Measurements from ENCODE around the gene CEP57L1. TPM values are rescaled to one million over a fixed set of nuclear protein-coding genes. Genes with fewer than 3 reads are reported as not detected.

CEP57L1 gene
- polyA plus RNA-seq, 1 donor from 2014 or later = 19.7 TPM

DNA sequence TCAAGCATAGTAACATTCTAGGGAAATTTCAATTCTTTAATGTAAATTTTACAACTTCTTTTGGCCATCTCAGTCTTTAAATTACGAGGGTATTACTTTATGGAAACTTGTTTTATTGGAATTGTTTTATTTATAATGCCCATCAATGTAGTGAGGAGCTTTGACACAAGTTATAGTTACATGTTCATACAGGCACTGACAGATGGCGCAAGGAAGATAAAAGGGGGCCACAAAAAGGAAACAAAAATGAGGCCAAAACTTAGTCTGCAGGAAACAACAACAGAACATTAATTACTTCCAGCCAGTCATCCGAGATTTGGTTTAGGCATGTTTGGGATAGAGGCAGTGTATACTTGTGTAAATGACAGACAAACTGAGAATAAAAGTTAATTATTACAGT is 18.9 kb upstream of the CEP57L1 start:
- Histone ChIP-seq H3K4me2 (ENCODE audit: low read length) (no peak overlapping the region), H3F3A (ENCODE audit: insufficient read depth, low read length, poor library complexity, severe bottlenecking) (no peaks in the 10 kb centered on the region), H3K9me2 (ENCODE audit: insufficient read depth, low read length) (no peaks in the 10 kb centered on the region), H4K20me1 (ENCODE audit: insufficient read depth) (no peaks in the 10 kb centered on the region), H3K36me3 (ENCODE audit: insufficient read depth, low read length) (no peaks in the 10 kb centered on the region), H3K9me3 (ENCODE audit: low read length) (no peaks in the 10 kb centered on the region), H3K27ac (ENCODE audit: low read length) (no peak overlapping the region), H2AFZ (ENCODE audit: low read depth, low read length) (no peak overlapping the region), H3K4me3 (ENCODE audit: low read length) (no peak overlapping the region), H3K9ac (ENCODE audit: low read length) (no peak overlapping the region), H3K79me2 (replicated peaks; ENCODE audit: insufficient read depth, low read length) (peaks cover 4% of the 10 kb centered on the region), H3K27me3 (ENCODE audit: insufficient read depth, low read depth, low read length) (no peaks in the 10 kb centered on the region)
- TF ChIP-seq POLR2AphosphoS5 (IDR thresholded peaks at IDR 0.05) (no peak), EP300 (conservative IDR thresholded peaks at IDR 0.05; ENCODE audit: poor library complexity, severe bottlenecking) (no peak), SMC3 (conservative IDR thresholded peaks at IDR 0.05; ENCODE audit: poor library complexity) (no peak)

DNA sequence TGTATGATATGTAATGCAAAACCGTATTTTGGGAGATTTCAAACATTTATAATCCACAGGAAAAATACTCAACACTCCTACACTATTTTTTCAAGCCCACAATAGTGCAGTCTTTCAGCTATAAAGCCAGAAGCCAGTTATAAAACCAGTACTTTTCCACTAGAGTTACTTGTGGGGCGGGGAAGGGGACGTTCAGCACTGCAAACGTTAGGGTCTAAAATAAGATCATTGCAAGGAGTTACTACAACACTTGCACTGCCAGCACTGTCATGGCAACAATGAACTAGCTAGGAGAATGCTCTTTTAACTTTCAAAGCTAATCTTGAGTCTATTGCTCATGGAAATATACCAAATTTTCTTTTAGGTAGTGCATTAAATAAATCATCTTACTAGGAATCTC is 15.3 kb upstream of the CEP57L1 start:
- no peaks in the 10 kb centered on the region for H4K20me1 ChIP-seq (ENCODE audit: insufficient read depth)
- H3K79me2 ChIP-seq (replicated peaks; ENCODE audit: insufficient read depth, low read length) = peaks cover 11% of the 10 kb centered on the region
- no peak overlapping the region for H3K4me2 ChIP-seq (ENCODE audit: low read length)
- TF ChIP-seq POLR2AphosphoS5 (IDR thresholded peaks at IDR 0.05) = no peak
- TF ChIP-seq, protein P1, sequence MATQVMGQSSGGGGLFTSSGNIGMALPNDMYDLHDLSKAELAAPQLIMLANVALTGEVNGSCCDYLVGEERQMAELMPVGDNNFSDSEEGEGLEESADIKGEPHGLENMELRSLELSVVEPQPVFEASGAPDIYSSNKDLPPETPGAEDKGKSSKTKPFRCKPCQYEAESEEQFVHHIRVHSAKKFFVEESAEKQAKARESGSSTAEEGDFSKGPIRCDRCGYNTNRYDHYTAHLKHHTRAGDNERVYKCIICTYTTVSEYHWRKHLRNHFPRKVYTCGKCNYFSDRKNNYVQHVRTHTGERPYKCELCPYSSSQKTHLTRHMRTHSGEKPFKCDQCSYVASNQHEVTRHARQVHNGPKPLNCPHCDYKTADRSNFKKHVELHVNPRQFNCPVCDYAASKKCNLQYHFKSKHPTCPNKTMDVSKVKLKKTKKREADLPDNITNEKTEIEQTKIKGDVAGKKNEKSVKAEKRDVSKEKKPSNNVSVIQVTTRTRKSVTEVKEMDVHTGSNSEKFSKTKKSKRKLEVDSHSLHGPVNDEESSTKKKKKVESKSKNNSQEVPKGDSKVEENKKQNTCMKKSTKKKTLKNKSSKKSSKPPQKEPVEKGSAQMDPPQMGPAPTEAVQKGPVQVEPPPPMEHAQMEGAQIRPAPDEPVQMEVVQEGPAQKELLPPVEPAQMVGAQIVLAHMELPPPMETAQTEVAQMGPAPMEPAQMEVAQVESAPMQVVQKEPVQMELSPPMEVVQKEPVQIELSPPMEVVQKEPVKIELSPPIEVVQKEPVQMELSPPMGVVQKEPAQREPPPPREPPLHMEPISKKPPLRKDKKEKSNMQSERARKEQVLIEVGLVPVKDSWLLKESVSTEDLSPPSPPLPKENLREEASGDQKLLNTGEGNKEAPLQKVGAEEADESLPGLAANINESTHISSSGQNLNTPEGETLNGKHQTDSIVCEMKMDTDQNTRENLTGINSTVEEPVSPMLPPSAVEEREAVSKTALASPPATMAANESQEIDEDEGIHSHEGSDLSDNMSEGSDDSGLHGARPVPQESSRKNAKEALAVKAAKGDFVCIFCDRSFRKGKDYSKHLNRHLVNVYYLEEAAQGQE (IDR thresholded peaks at IDR 0.05; ENCODE audit: borderline replicate concordance) = no peak
- TF ChIP-seq, protein P2, sequence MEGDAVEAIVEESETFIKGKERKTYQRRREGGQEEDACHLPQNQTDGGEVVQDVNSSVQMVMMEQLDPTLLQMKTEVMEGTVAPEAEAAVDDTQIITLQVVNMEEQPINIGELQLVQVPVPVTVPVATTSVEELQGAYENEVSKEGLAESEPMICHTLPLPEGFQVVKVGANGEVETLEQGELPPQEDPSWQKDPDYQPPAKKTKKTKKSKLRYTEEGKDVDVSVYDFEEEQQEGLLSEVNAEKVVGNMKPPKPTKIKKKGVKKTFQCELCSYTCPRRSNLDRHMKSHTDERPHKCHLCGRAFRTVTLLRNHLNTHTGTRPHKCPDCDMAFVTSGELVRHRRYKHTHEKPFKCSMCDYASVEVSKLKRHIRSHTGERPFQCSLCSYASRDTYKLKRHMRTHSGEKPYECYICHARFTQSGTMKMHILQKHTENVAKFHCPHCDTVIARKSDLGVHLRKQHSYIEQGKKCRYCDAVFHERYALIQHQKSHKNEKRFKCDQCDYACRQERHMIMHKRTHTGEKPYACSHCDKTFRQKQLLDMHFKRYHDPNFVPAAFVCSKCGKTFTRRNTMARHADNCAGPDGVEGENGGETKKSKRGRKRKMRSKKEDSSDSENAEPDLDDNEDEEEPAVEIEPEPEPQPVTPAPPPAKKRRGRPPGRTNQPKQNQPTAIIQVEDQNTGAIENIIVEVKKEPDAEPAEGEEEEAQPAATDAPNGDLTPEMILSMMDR (IDR thresholded peaks at IDR 0.05; ENCODE audit: poor library complexity, severe bottlenecking) = no peak
- TF ChIP-seq EZH2 (IDR thresholded peaks at IDR 0.05; ENCODE audit: borderline replicate concordance, insufficient read depth, low read length, poor library complexity, severe bottlenecking) = no peak
- no peak for TF ChIP-seq SMC3 (conservative IDR thresholded peaks at IDR 0.05; ENCODE audit: poor library complexity)
- no peak for TF ChIP-seq EP300 (conservative IDR thresholded peaks at IDR 0.05; ENCODE audit: poor library complexity, severe bottlenecking)
- no peak for TF ChIP-seq TAF1 (IDR thresholded peaks at IDR 0.05; ENCODE audit: low read depth)
- no peak for TF ChIP-seq RAD21 (conservative IDR thresholded peaks at IDR 0.05)
- no peak for TF ChIP-seq MXI1 (conservative IDR thresholded peaks at IDR 0.05; ENCODE audit: poor library complexity, severe bottlenecking)
- H3K4me3 ChIP-seq (ENCODE audit: low read length) = no peak overlapping the region
- H3K27ac ChIP-seq (ENCODE audit: low read length) = no peak overlapping the region
- no peaks in the 10 kb centered on the region for H3K9me2 ChIP-seq (ENCODE audit: insufficient read depth, low read length)
- H3K9ac ChIP-seq (ENCODE audit: low read length) = no peak overlapping the region
- H2AFZ ChIP-seq (ENCODE audit: low read depth, low read length) = no peak overlapping the region
- H3K36me3 ChIP-seq (ENCODE audit: insufficient read depth, low read length) = peaks cover 6% of the 10 kb centered on the region
- no peaks in the 10 kb centered on the region for H3F3A ChIP-seq (ENCODE audit: insufficient read depth, low read length, poor library complexity, severe bottlenecking)
- H3K9me3 ChIP-seq (ENCODE audit: low read length) = no peaks in the 10 kb centered on the region
- no peaks in the 10 kb centered on the region for H3K27me3 ChIP-seq (ENCODE audit: insufficient read depth, low read depth, low read length)

DNA sequence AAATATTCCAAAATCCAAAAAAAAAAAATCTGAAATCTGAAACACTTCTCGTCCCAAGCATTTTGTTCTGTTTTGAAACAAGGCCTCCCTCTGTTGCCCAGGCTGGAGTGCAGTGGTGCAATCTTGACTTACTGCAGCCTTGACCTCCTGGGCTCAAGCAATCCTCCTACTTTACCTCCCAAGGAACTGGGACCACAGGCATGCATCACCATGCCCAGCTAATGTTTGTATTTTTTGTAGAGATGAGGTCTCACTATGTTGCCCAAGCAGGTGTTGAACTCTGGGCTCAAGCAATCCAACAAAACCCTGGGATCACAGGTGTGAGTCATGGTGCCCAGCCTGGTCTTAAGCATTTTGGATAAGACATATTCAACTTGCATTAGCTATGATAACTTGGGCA is 14.3 kb upstream of the CEP57L1 start:
- Histone ChIP-seq H4K20me1 (ENCODE audit: insufficient read depth) (no peaks in the 10 kb centered on the region), H3K36me3 (ENCODE audit: insufficient read depth, low read length) (peaks cover 6% of the 10 kb centered on the region), H3K9ac (ENCODE audit: low read length) (no peak overlapping the region), H3K27ac (ENCODE audit: low read length) (no peak overlapping the region), H3K27me3 (ENCODE audit: insufficient read depth, low read depth, low read length) (no peaks in the 10 kb centered on the region), H3K4me3 (ENCODE audit: low read length) (no peak overlapping the region), H3F3A (ENCODE audit: insufficient read depth, low read length, poor library complexity, severe bottlenecking) (no peaks in the 10 kb centered on the region), H3K9me3 (ENCODE audit: low read length) (no peaks in the 10 kb centered on the region), H3K4me2 (ENCODE audit: low read length) (no peak overlapping the region), H3K79me2 (replicated peaks; ENCODE audit: insufficient read depth, low read length) (peaks cover 11% of the 10 kb centered on the region), H3K9me2 (ENCODE audit: insufficient read depth, low read length) (no peaks in the 10 kb centered on the region), H2AFZ (ENCODE audit: low read depth, low read length) (no peak overlapping the region)
- TF ChIP-seq, protein P1 (IDR thresholded peaks at IDR 0.05; ENCODE audit: borderline replicate concordance) = no peak
- TF ChIP-seq, protein P2 (IDR thresholded peaks at IDR 0.05; ENCODE audit: poor library complexity, severe bottlenecking) = no peak
- TF ChIP-seq RAD21 (conservative IDR thresholded peaks at IDR 0.05) = no peak
- TF ChIP-seq EP300 (conservative IDR thresholded peaks at IDR 0.05; ENCODE audit: poor library complexity, severe bottlenecking) = no peak
- TF ChIP-seq EZH2 (IDR thresholded peaks at IDR 0.05; ENCODE audit: borderline replicate concordance, insufficient read depth, low read length, poor library complexity, severe bottlenecking) = no peak
- TF ChIP-seq TAF1 (IDR thresholded peaks at IDR 0.05; ENCODE audit: low read depth) = no peak
- no peak for TF ChIP-seq MXI1 (conservative IDR thresholded peaks at IDR 0.05; ENCODE audit: poor library complexity, severe bottlenecking)
- TF ChIP-seq SMC3 (conservative IDR thresholded peaks at IDR 0.05; ENCODE audit: poor library complexity) = no peak
- no peak for TF ChIP-seq POLR2AphosphoS5 (IDR thresholded peaks at IDR 0.05)
